ENCODE results near the gene FYN.

The FYN gene

DNA sequence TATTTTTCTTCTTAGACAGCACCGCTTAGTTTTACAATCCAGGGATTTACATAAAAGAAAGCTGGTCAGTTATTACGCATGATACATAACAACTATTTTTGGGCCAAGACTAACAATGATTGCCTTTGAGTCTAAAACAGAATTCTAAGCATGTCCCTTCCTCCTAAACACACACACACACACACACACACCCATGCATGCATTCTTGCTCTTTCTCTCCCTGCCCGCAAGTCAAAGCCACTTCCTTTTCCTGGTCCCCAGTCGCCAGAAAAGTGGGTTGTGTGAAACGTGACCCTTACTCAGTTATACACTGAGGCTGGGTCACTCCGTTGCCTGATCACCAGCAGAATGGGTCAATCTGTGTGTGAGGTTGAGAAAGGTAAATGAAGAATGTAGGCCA is 31.4 kb downstream of the FYN start:
- Histone ChIP-seq H3K27ac (no peak overlapping the region), H3K9me3 (no peaks in the 10 kb centered on the region), H3K4me3 (no peak overlapping the region), H3K4me1 (peaks cover 0 to 4% (median 0%) of the 10 kb centered on the region in 4 donors), H3K36me3 (no peaks in the 10 kb centered on the region), H3K27me3 (no peaks in the 10 kb centered on the region)
- DNase-seq, result no peak
- TF ChIP-seq CTCF (IDR thresholded peaks at IDR 0.05), result no peak
- intact Hi-C loops (cut with DNase I; ENCODE audit: low total_unique reads), result no loop called here

DNA sequence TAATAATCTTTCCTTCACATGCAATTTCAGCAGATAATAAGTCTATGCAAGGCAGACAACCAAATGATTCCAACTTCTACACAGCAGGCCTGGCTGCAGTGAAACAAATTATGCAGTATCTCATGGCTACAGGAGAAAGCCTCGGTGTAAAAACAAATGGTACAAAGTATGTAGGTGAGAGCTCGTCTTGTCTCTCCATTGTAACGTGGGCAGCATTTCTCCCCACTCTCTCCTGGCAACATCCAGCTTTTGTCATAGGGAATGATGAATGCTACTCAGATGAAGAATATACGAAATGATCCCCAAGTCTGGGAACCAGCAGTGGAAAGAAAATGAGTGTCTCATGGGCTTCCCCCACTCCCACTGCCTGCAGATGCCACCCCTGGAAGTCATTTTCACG is 32.4 kb downstream of the FYN start:
- TF ChIP-seq CTCF (IDR thresholded peaks at IDR 0.05), result no peak
- H3K27ac ChIP-seq, result no peak overlapping the region
- H3K4me1 ChIP-seq, result peaks cover 0 to 4% (median 0%) of the 10 kb centered on the region in 4 donors

GRCh38 chr6:111838749-111839484 is 34.3 kb downstream of the FYN start:
- Histone ChIP-seq H3K4me3 (no peak overlapping the region), H3K27ac (no peak overlapping the region), H3K27me3 (no peaks in the 10 kb centered on the region), H3K4me1 (no peaks in the 10 kb centered on the region), H3K9me3 (no peaks in the 10 kb centered on the region), H3K36me3 (no peaks in the 10 kb centered on the region)
- TF ChIP-seq CTCF (IDR thresholded peaks at IDR 0.05), result no peak
- no peak for DNase-seq
- intact Hi-C loops (cut with DNase I; ENCODE audit: low total_unique reads), result no loop called here

More for the DNA sequence above, 32.4 kb downstream of the FYN start:
- H3K4me3 ChIP-seq, result no peak overlapping the region
- H3K9me3 ChIP-seq, result no peaks in the 10 kb centered on the region
- intact Hi-C loops (cut with DNase I; ENCODE audit: low total_unique reads), result no loop called here
- no peak for DNase-seq
- no peaks in the 10 kb centered on the region for H3K27me3 ChIP-seq
- H3K36me3 ChIP-seq, result no peaks in the 10 kb centered on the region

DNA sequence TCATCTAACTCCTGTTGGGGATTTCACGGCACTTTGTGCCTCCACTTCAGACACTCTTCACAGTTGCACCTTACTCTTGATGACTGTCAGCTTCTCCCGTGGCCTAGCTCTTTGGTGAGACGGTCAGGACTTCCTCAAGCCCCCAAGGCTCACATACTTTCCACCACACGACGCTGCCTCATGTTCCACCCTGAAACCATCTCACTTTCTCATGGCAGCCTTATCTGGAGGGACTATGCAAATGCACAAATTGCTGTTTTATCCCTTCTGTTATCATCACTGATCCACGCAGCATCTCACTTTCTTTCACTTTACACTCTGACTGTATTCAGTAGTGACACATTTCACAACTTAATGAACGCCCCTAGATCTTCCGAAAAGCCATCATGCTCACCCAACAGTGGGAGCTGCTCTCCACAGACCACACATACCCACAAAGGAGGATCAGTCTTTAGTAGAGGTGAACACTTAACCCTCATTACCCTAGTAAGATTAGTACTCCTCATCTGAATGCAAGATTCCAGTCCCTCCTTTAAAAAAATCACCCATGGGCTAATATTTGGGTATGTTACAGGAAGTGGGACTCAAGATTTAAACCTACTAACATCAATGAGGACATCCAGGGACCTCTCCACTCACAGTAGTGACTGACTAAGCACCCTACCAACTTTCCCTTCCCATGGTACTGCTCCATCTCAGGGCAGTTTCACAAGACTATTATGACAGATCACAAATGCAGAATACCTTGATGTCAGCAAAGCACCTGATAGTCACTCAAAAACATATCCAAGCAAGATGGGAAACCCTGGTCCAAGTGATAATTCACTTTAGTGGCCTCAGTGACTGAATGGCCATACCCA is 35.4 kb downstream of the FYN start:
- Histone ChIP-seq H3K36me3 (no peaks in the 10 kb centered on the region), H3K27ac (no peak overlapping the region), H3K27me3 (no peaks in the 10 kb centered on the region), H3K4me1 (peaks cover 0 to 6% (median 0%) of the 10 kb centered on the region in 4 donors), H3K9me3 (no peaks in the 10 kb centered on the region), H3K4me3 (no peak overlapping the region)
- intact Hi-C loops (cut with DNase I; ENCODE audit: low total_unique reads), result no loop called here
- DNase-seq, result no peak
- no peak for TF ChIP-seq CTCF (IDR thresholded peaks at IDR 0.05)

GRCh38 chr6:111837007-111837406 is 36.2 kb downstream of the FYN start:
- Histone ChIP-seq H3K4me3 (no peak overlapping the region), H3K4me1 (peaks cover 0 to 9% (median 0%) of the 10 kb centered on the region in 4 donors), H3K36me3 (no peaks in the 10 kb centered on the region), H3K27me3 (no peaks in the 10 kb centered on the region), H3K27ac (no peak overlapping the region), H3K9me3 (no peaks in the 10 kb centered on the region)
- intact Hi-C loops (cut with DNase I; ENCODE audit: low total_unique reads), result no loop called here
- no peak for DNase-seq
- no peak for TF ChIP-seq CTCF (IDR thresholded peaks at IDR 0.05)
